GM21529 (cell line): Measurements from ENCODE around the gene GNAI1.
"Not testable (repeated sequence)": the region's sequence is repeated elsewhere in the genome, so short reads cannot be mapped to it uniquely, and the experiment has no call there.

Source experiments
- ATAC-seq: cut with Tn5 transposase; IDR thresholded peaks from one replicate; pipeline ENCODE4 v1.9.1; 2021; ENCODE audit not compliant: unreplicated experiment

The GNAI1 gene

DNA sequence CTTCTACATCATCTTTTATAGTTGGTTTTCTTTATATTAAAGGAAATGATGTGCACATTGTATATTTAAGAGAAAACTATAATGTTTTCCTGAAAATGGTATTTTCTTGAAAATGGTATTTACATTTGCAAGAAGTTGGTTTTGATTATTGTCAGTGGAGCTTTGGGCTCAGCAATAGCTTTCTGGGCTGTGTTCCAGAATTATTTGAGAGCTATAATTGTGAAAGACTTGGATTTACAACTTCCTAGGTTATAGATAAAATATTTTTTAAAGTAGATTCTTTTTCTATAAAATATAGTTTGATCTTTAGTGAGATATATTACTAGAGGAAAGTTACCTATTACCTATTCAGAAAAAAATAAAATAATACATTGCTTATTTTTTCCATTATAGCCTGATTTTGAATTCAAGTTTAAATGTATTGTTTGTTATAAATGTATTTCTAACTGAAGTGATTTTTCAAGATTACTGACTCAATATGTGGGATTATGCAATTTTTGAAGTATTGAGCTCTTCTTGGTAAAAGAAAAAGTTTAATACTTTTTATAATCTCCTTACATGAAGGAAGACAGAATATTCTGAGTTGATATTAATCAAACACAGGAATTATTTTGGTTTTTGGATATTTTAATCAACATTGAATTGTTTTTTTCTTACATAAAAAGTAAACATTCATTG is 20.2 kb downstream of the GNAI1 start:
- no peak for ATAC-seq

DNA sequence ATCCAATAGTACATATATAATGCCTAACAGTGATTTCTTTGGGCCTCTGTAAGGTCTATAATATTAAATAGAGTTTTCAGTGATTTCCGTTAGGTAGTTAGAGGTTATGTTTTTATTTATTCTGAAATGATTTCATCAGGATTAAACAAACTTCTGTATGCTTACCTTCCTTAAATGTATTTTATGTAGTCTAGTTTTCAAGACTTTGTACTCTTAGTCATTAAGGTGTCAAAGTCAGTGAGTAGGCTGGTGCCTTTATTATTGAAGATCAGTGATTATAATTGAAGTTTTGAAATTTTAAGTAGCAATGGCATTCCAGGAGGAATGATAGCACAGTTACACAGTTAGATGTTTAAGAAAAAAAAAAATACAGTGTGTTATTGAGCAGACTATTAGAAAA is 20.7 kb downstream of the GNAI1 start:
- no peak for ATAC-seq

DNA sequence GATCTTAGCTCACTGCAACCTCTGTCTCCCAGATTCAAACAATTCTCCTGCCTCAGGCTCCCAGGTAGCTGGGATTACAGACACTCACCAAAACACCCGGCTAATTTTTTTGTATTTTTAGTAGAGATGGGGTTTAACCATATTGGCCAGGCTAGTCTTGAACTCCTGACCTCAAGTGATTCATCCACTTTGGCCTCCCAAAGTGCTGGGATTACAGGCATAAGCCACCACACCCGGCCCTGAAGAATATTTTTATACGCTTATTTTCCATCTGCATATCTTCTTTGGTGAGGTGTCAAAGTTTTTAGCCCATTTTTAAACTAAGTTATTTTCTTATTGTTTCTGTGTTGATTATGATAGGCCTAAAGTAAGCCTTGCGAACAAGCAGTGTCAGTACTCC is 23.1 kb downstream of the GNAI1 start:
- not testable (repeated sequence) for ATAC-seq

DNA sequence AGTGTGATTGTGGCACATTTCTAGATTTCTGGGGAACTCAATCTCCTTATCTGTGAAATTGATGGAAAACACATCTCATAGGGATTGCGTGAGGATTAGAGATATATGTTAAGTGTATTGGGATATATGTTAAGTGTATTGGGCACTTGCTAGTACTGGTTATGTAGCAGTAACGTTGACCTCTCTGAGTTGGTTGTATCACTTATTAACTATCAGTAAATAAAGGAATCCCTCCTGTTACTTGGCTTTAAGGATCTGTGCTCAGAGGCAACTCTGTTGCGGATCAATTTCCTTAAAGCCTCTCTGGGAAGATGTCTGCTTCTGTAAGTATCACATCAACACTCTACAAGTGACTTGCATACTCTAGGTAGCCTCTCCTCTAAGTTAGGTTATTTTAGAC is 25.2 kb downstream of the GNAI1 start:
- no peak for ATAC-seq

DNA sequence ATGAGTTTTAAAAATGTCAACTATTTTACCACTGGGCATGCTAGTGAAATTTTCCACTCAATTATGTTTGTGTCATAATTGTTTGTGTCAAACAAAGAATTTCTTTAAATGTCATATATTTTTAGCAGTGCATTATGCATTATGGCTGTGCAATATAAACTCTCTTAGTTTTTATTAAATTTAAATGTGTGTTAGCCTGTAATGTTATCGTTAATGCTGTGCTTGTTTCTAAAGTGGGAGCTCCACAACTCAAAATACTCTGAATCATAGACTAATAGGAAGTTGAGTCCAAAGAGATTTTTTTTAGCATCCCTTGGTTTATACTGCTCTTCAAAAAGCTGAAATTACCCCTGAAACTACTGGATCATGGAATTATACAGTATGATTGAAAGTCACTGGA is 26.8 kb downstream of the GNAI1 start:
- ATAC-seq = no peak

DNA sequence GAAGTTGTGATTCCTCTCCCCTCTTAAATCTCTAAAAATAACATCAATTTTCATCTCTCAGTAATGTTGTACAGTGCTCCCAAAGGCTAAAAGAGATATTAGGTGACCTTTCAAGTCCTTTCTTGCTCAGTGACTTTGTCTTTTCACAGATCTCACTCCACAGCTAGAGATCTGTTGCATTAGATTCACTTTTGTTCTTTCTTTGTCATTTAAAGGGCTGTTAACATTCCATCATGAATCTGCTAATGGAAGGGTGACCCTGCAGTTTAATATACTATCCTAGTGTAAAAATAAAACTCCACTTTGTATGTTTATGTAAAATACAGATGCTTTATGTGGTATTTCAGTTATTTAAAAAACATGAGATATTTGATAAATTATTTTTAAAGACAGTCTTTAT is 30.5 kb downstream of the GNAI1 start:
- no peak for ATAC-seq

DNA sequence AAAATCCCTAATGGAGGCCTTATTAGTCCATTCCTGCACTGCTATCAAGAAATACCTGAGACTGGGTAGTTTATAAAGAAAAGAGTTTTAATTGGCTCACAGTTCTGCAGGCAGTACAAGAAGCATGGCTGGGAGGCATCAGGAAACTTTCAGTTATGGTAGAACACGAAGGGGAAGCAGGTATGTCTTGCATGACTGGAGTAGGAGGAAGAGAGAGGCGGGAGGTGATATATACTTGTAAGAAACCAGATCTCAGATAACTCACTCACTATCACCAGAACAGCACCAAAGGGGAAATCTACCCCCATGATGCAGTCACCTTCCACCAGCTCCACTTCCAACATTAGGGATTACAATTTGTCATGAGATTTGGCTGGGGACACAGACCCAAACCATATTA is 35.8 kb downstream of the GNAI1 start:
- no peak for ATAC-seq

DNA sequence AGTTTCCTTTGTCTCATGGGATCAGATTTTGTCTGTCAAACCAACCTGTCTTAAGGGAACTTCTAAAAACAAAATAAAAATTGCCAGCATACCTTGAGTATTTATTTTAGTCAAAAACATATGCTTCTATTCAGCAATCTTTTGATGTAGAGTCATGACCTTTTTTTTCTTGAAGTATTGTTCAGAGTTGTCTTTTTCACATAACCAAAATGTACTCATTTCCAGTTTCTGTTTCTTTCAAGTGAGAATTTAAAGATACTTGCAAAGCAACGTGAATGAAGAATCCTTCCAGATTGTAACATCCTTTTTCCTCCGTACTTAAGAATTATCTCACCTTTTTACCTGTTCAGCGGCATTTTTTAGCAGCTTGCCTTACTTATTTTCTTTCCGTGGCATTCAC is 37.8 kb downstream of the GNAI1 start:
- no peak for ATAC-seq

DNA sequence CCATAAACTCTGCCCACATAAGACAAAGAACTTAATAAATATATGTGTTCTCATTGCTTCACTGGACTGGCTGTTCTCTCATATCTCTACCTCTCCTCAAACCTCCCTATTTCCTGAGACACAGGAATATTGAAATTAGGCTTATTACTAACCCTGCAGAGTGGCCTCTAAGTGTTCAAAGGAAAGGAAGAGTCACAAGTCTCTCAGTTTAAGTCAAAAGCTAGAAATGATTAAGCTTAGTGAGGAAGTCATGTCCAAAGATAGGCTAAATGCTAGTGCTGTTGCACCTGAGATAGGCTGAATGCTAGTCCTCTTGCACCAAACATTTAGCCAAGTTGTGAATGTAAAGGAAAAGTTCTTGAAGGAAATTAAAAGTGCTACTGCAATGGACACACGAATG is 41.1 kb downstream of the GNAI1 start:
- ATAC-seq = no peak

DNA sequence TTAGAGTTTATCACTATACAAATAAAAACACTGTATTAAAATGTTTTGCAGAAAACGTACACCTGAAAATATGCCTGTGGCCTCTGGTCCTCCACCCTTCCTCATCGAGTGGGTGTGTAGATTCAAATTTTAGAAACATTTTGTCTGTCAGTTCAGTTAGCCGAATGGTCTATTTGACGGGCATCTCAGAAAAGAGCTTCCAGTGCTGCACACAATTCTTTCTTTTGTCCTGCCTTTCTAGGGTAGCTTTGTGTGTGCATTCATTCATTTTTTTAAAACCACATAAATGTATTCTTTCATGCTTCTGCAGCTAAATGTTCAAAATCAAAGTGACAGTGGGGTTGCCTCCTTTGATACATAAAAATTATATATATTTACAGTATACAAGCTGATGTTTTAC is 46.8 kb downstream of the GNAI1 start:
- no peak for ATAC-seq

DNA sequence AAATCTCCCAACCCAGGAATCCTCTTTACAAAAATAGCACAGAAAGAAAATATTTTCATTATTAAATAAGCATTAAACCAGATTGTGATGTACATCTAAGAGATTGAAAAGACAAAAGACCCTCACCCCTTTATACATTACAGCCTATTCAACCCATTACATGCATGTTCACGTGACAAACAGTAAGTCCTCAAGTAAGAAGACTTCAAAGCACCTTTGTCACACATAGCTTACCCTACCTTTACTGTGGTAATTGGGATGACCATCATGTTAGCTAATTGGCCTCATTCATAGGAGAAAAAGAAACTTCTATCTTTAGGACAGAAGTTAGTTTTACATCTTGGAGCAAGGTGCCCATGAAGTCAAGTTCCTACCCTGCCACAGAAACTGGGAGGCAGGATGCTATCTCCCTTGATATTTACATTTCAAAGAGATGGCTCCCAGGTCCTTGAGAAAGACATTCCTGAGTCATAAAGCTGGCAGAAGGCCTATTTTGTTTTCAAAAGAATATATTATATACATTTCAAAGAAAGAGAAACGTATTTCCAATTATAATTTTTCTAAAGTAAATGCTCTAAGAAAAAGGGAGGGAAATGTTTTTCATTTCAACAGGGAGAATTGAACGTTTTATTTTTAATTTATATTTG is 48.1 kb downstream of the GNAI1 start:
- ATAC-seq = no peak

DNA sequence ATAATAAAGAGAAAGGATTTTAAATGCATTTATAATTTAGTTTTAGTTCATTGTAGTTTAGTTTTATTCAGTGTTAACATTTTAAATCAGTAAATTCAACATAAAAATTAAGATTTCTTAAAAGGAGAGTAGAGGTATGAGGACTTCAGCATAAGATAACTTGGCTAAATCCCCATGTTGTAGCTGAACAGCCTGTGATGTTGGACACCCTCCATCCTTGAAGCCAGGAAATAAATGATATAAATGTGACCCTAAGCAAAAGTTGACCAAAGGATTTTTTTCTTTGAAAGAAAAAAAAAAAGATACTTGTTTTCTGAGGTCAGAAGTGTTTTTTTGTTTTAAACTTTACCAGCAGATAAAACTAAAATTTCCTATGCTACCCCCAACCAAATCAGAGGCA is 48.7 kb downstream of the GNAI1 start:
- ATAC-seq = no peak

DNA sequence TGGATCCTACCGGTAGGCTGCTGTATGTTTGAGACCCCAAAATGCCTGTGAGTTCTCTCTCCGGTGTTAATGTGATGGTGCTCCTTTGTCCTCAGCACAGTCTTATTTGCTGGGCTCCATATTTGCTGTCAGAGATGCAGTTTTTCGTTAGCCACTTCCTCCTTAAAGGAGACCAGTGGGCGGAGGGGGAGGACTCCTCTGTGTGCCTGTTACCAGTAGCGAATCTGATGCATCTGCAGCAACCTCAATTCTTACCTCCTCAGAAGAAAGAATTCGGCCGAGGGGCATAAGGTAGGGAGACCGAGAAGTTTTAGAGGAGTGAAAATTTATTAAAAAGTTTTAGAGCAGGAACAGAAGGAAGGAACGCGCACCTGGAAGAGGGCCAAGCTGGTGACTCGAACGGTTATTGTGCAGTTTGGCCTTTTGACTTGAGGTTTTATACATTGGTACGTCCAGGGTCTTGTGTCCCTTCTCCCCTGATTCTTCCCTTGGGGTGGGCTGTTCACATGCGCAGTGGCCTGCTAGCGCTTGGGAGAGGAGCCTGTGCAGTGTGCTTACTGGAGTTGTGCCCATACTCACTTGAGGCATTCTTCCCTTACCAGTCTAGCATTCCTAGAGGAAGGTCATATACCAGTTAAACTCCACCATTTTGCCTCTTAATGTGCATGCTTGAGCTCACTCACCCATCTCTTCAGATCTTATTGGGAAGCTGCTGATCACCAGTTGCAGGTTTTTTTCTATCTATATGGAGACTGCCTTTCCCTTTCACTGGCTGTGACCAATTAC is 49.5 kb downstream of the GNAI1 start:
- ATAC-seq = no peak

DNA sequence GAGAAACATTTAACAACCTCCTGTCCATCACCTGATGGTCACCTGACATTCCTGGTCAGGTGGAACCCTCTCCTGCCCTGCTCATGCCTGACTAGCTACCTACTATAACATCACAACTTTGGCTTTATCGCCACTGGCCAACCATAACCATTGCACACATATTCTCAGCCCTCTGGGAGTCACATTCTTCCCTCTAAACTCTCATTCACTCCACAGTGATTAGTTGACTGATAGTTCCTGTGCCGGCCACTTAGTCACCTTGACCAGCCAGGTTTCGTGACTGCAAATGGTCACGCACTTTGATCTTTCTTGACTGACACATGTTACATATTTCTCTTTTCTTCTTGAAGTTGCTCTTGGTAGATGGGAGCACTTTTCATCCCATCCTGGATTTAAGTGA is 50.1 kb downstream of the GNAI1 start:
- ATAC-seq = no peak

DNA sequence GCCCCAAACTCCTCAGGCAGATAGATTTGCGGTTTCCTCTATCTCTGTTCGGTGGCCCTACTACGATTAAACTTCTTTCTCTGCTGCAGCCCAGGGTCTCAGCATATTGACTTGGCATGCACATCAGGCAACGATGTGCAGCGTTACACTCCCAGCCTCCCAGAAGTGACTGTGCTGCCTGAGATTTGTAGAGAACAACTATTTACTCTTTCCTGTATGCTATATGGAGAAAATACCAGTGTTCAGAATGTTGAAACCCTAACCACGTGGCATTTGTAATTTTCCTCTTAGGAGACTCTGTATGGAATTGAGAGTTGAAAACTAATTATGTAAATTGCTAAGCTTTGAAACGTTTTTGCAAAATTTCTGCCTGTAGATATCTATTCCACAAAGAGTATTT is 50.9 kb downstream of the GNAI1 start:
- no peak for ATAC-seq

DNA sequence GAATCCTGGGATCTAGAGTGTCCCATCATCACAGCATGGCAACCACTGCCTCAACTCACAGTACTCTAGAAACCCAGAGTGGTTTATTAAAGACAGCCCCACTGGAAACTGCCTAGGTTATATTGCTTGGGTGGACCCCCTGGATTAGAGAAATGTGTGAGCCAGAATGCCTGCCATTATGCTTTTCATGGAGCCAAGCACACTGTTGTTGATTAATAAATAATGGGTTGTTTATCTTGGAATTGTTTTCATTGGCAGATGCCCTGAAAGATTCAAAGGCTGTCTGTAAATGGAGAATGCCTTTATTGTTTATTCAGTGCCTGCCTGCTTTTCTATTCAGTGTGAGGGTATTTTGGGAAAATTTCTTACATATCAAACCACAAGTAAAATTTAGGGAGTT is 52.1 kb downstream of the GNAI1 start:
- no peak for ATAC-seq

DNA sequence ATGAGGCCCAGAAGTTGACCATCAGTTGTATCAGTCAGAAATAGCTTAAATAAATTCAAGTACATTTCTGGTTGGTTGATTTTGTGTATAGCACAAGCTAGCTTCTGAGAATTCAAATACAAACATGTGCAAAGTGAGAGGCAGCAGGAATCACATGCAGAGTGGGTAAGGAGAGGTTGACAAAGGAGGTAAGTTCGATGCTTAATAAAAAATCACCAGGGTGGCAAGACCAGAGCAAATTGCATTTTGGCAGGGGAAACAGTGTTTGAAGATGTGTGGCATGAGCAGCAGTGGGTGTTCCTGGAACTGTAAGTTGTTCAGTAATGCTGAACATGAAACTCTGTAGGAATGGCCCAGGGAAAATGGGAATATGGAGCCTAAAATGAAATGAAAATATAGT is 52.6 kb downstream of the GNAI1 start:
- no peak for ATAC-seq

DNA sequence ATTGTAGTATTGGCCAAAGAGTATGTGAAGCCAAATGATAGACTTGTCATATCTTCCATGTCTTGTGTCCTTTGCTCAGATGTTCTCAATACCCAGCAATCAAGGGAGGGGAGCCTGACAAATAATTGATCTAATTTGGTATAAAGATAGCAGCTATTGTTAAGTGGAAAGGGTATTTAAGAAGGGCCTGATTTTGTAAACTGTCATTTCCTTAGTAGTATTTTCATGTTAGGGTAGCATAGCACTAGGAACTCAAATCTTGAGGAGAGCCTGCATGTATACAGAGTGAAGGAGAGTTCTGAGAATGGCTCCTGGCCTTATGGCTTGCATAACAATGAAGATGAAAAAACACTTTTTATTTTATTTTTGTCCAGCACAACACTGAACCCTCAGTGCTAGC is 53.1 kb downstream of the GNAI1 start:
- no peak for ATAC-seq

DNA sequence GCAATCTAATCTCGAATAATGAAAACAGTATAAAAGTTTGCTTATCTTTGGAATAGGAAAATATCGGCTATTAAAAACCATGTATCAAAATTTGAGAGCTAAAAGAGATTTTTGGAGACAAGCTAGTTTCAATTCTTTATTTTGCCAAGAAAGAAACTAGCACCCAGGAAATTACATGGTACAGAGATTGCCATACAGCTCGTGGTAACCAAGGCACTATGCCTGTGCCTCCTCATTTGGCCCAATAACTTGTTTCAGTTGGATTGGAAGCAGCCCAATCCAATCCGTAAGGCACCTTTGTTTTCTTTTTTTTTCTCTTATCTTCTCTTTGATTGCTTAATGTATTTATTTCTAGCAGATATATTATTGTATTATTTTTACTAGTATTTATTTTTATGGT is 55.0 kb downstream of the GNAI1 start:
- no peak for ATAC-seq

DNA sequence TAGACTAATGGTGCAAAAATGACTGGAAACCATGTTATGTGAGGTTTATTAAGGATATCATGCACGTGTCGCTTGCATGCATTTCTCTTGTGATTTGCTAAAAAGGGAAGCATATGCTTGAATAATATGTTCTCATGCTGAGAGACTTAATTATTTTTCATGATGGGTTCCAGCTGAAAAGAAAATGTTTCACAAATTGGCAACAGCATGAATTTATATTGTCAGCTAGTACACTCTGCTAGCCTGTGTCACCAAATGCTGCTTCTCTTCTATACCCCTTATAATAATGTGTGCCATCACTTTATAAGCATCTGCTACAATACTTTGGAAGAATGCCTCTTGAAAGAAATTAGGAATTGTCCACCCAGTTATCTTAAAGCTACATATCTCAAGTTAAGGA is 63.0 kb downstream of the GNAI1 start:
- no peak for ATAC-seq

DNA sequence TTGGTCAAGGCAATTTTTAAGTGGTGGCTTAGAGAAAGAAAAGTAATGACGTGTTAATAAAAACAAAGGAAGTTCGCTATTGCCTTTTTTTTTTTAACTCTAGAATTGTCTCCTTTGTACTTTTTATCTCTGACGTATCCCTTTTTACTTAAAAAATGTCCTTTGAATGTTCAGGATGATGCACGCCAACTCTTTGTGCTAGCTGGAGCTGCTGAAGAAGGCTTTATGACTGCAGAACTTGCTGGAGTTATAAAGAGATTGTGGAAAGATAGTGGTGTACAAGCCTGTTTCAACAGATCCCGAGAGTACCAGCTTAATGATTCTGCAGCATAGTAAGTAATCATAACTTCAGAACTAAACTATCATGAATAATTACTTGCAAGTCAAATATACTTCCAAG is 64.4 kb downstream of the GNAI1 start:
- ATAC-seq = no peak

DNA sequence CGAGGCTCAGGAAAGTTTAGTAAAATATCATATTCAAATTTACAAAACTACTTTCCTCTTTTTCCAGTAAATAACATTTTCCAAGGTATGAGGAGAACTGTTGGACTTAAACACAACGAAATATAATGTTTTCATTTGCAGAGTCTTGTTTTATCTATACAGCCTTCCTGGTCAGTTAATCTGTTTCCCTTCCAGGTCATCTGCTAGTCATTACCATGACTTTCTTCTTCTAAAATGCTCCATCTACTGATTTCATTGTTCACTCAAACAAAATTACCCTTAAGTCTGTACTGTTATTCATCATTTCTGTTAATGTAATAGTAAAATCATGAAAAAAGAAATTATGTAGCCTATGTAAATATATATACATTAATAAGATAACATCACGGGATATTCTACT is 69.8 kb downstream of the GNAI1 start:
- ATAC-seq = no peak
